ENCODE data around the gene FSTL4. TPM values are rescaled to one million over a fixed set of nuclear protein-coding genes. Genes with fewer than 3 reads are reported as not detected.

The FSTL4 gene
- total RNA-seq, 2 donors from 2014 or later: not detected

GRCh38 chr5:133259199-133259997, 352.9 kb downstream of the FSTL4 start:
- Histone ChIP-seq H3K36me3 (no peaks in the 10 kb centered on the region), H3K27ac (no peak overlapping the region), H3K4me1 (no peaks in the 10 kb centered on the region), H3K4me3 (no peak overlapping the region), H3K27me3 (no peaks in the 10 kb centered on the region), H3K9me3 (no peaks in the 10 kb centered on the region)
- no peak for TF ChIP-seq CTCF (IDR thresholded peaks at IDR 0.05)
- DNase-seq (ENCODE audit: low spot score): no peak

- TF ChIP-seq CTCF (IDR thresholded peaks at IDR 0.05): no peak
- no peak overlapping the region for H3K27ac ChIP-seq
Measured at GRCh38 chr5:133257977-133258376, 354.4 kb downstream of the FSTL4 start.

GRCh38 chr5:133256276-133256675, 356.1 kb downstream of the FSTL4 start:
- no peaks in the 10 kb centered on the region for H3K36me3 ChIP-seq

More at GRCh38 chr5:133257977-133258376, 354.4 kb downstream of the FSTL4 start:
- Histone ChIP-seq H3K4me3 (no peak overlapping the region), H3K9me3 (no peaks in the 10 kb centered on the region), H3K27me3 (no peaks in the 10 kb centered on the region), H3K36me3 (no peaks in the 10 kb centered on the region), H3K4me1 (no peaks in the 10 kb centered on the region)
- no peak for DNase-seq (ENCODE audit: low spot score)

GRCh38 chr5:133254803-133255202, 357.5 kb downstream of the FSTL4 start:
- Histone ChIP-seq H3K4me3 (no peak overlapping the region), H3K4me1 (no peaks in the 10 kb centered on the region), H3K27ac (no peak overlapping the region), H3K9me3 (no peaks in the 10 kb centered on the region), H3K36me3 (no peaks in the 10 kb centered on the region), H3K27me3 (no peaks in the 10 kb centered on the region)
- no peak for DNase-seq (ENCODE audit: low spot score)
- TF ChIP-seq CTCF (IDR thresholded peaks at IDR 0.05): no peak

More at GRCh38 chr5:133256276-133256675, 356.1 kb downstream of the FSTL4 start:
- no peaks in the 10 kb centered on the region for H3K4me1 ChIP-seq
- no peaks in the 10 kb centered on the region for H3K27me3 ChIP-seq
- no peak overlapping the region for H3K4me3 ChIP-seq
- DNase-seq (ENCODE audit: low spot score): no peak
- no peaks in the 10 kb centered on the region for H3K9me3 ChIP-seq
- H3K27ac ChIP-seq: no peak overlapping the region
- no peak for TF ChIP-seq CTCF (IDR thresholded peaks at IDR 0.05)

DNA sequence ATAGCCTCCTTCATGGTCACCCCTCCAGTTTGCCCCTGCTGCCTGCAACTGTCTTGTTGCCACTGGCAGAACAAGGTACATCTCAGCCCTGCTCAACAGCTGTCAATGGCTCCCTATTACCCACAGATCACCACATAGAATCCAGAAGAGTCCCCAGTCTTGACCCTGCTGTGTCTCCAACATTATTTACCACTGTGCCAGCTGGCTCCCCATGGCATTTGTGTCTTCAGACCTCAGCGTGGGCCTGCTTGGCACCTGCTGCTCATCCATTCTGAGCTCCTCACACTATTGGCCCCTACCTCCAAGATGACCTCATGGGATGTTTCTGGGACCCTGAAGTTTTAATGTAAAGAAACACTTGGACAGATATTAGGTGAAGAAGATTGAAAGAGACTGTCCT, 358.7 kb downstream of the FSTL4 start:
- Histone ChIP-seq H3K27me3 (no peaks in the 10 kb centered on the region), H3K4me3 (no peak overlapping the region), H3K36me3 (no peaks in the 10 kb centered on the region), H3K9me3 (no peaks in the 10 kb centered on the region), H3K4me1 (no peaks in the 10 kb centered on the region), H3K27ac (no peak overlapping the region)
- no peak for DNase-seq (ENCODE audit: low spot score)
- TF ChIP-seq CTCF (IDR thresholded peaks at IDR 0.05): no peak

GRCh38 chr5:133253070-133253469, 359.3 kb downstream of the FSTL4 start:
- TF ChIP-seq CTCF (IDR thresholded peaks at IDR 0.05): no peak
- no peak for DNase-seq (ENCODE audit: low spot score)
- no peaks in the 10 kb centered on the region for H3K36me3 ChIP-seq

More at GRCh38 chr5:133253070-133253469, 359.3 kb downstream of the FSTL4 start:
- no peaks in the 10 kb centered on the region for H3K27me3 ChIP-seq
- no peak overlapping the region for H3K27ac ChIP-seq
- no peaks in the 10 kb centered on the region for H3K4me1 ChIP-seq
- H3K4me3 ChIP-seq: no peak overlapping the region
- no peaks in the 10 kb centered on the region for H3K9me3 ChIP-seq
